Trophoblast cell (in vitro differentiated cells and primary cell): ENCODE results near the gene CPXM1.

Experiments used
- DNase-seq, 2 donors: peaks; one replicate each; pipeline ENCODE4 v3.0.0-alpha.2; 2016
- H2AFZ ChIP-seq: 2 replicates; pipeline ENCODE4 v1.6.1; 2013; ENCODE audit warnings: low read length, moderate library complexity, mild to moderate bottlenecking; ENCODE audit not compliant: insufficient read depth, poor library complexity
- H2AK5ac ChIP-seq: 2 replicates; pipeline ENCODE4 v1.6.1; 2013; ENCODE audit warnings: mild to moderate bottlenecking, low read length
- H2BK120ac ChIP-seq: 2 replicates; pipeline ENCODE4 v1.6.1; 2013; ENCODE audit warnings: low read length, mild to moderate bottlenecking, moderate library complexity; ENCODE audit not compliant: insufficient read depth, poor library complexity
- H2BK12ac ChIP-seq: 2 replicates; pipeline ENCODE4 v1.6.1; 2013; ENCODE audit warnings: mild to moderate bottlenecking, low read length, moderate library complexity
- H2BK5ac ChIP-seq: 2 replicates; pipeline ENCODE4 v1.6.1; 2013; ENCODE audit warnings: low read length, low read depth, moderate library complexity, mild to moderate bottlenecking; ENCODE audit not compliant: poor library complexity
- H3K14ac ChIP-seq: 2 replicates; pipeline ENCODE4 v1.6.1; 2013; ENCODE audit warnings: mild to moderate bottlenecking, low read length
- H3K18ac ChIP-seq: 2 replicates; pipeline ENCODE4 v1.6.1; 2013; ENCODE audit warnings: mild to moderate bottlenecking, low read length
- H3K23ac ChIP-seq: 2 replicates; pipeline ENCODE4 v1.6.1; 2013; ENCODE audit warnings: low read length
- H3K27ac ChIP-seq: 2 replicates; pipeline ENCODE4 v1.5.1; 2013; ENCODE audit warnings: low read depth, mild to moderate bottlenecking, inconsistent platforms, low read length, moderate library complexity
- H3K27me3 ChIP-seq: 2 replicates; pipeline ENCODE4 v1.6.1; 2013; ENCODE audit warnings: inconsistent platforms, mild to moderate bottlenecking, low read length, moderate library complexity; ENCODE audit not compliant: insufficient read depth
- H3K36me3 ChIP-seq, 2 experiments: 1 replicate in 1 of 2; 2 replicates in 1 of 2; pipeline ENCODE4 v1.6.1; 2013; ENCODE audit warnings: low read length in 2 of 2, mild to moderate bottlenecking in 2 of 2, moderate library complexity in 1 of 2; ENCODE audit not compliant: insufficient read depth in 2 of 2, control insufficient read depth in 1 of 2
- H3K4ac ChIP-seq: 2 replicates; pipeline ENCODE4 v1.6.1; 2013; ENCODE audit warnings: low read depth, mild to moderate bottlenecking, low read length, moderate library complexity
- H3K4me1 ChIP-seq, 2 experiments: 1 replicate in 1 of 2; 2 replicates in 1 of 2; pipeline ENCODE4 v1.6.1; 2013; ENCODE audit warnings: low read length in 2 of 2, mild to moderate bottlenecking in 2 of 2, moderate library complexity in 1 of 2; ENCODE audit not compliant: insufficient read depth in 2 of 2, control insufficient read depth in 1 of 2
- H3K4me2 ChIP-seq: 2 replicates; pipeline ENCODE4 v1.6.1; 2013; ENCODE audit warnings: inconsistent platforms, mild to moderate bottlenecking, low read length, moderate library complexity
- H3K4me3 ChIP-seq: 2 replicates; pipeline ENCODE4 v1.5.1; 2013; ENCODE audit warnings: mild to moderate bottlenecking, low read depth, low read length, inconsistent platforms
- H3K79me1 ChIP-seq: one replicate; pipeline ENCODE4 v1.6.1; 2013; ENCODE audit warnings: low read length
- H3K79me2 ChIP-seq: 2 replicates; pipeline ENCODE4 v1.6.1; 2013; ENCODE audit warnings: low read length, mild to moderate bottlenecking; ENCODE audit not compliant: control insufficient read depth, insufficient read depth, poor library complexity
- H3K9ac ChIP-seq: 2 replicates; pipeline ENCODE4 v1.6.1; 2013; ENCODE audit warnings: mild to moderate bottlenecking, low read length
- H3K9me3 ChIP-seq: 2 replicates; pipeline ENCODE4 v1.6.1; 2013; ENCODE audit warnings: low read depth, mild to moderate bottlenecking, control low read depth, inconsistent platforms, low read length; ENCODE audit not compliant: insufficient read depth
- H4K12ac ChIP-seq: 2 replicates; pipeline ENCODE4 v1.6.1; 2013; ENCODE audit warnings: low read depth, mild to moderate bottlenecking, low read length, moderate library complexity
- H4K8ac ChIP-seq: 2 replicates; pipeline ENCODE4 v1.6.1; 2013; ENCODE audit warnings: low read depth, mild to moderate bottlenecking, low read length, moderate library complexity
- H4K91ac ChIP-seq: one replicate; pipeline ENCODE4 v1.6.1; 2013; ENCODE audit warnings: low read depth, mild to moderate bottlenecking, low read length, moderate library complexity
- WGBS: extraction: QIAGEN DNeasy Blood & Tissue Kit; methylation state at CpG from one replicate; pipeline ENCODE4 v1.1.7; 2013; ENCODE audit warnings: missing lambda C conversion rate; ENCODE audit not compliant: insufficient read length, insufficient coverage; ENCODE audit errors: extremely low coverage; 5-methylcytosine and 5-hydroxymethylcytosine counted together

The CPXM1 gene

DNA sequence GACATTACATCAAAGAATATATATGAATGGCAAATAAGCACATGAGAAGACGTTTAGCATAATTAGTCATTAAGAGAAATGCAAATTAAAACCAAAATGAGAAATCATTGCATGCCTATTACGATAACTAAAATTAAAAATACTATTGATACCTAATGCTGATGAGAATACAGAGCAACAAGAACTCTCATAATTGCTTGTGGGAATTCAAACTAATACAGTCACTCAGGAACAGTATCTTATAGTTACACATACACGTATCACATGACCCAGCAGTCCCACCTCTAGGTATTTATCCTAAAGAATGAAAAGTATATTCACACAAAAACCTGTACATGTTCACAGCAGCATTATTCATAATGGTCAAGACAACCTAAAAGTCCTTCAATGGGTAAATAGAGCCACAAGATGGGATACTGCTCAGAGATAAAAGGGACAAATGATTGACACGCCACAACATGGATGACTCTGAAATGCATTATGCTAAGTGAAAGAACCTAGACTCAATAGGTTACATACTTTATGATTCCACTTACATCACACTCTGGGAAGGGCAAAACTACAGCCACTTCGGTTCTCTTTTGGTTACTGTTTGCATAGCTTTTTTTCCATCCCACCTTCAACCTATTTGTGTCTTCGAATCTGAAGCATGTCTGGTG is 16.4 kb downstream of the CPXM1 start:
- Histone ChIP-seq H3K4me3 (no peak overlapping the region), H4K12ac (no peak overlapping the region), H3K27me3 (no peaks in the 10 kb centered on the region), H2BK12ac (no peak overlapping the region), H3K23ac (no peak overlapping the region), H3K4me1 (no peaks in the 10 kb centered on the region), H3K4me2 (no peak overlapping the region), H4K8ac (no peak overlapping the region), H2BK120ac (no peak overlapping the region), H3K36me3 (no peaks in the 10 kb centered on the region), H2BK5ac (no peak overlapping the region), H4K91ac (no peak overlapping the region), H3K27ac (no peak overlapping the region), H3K4ac (no peak overlapping the region), H3K14ac (no peak overlapping the region), H2AK5ac (no peak overlapping the region), H3K9me3 (peaks cover 2% of the 10 kb centered on the region), H2AFZ (no peak overlapping the region), H3K9ac (no peak overlapping the region), H3K79me1 (no peaks in the 10 kb centered on the region), H3K18ac (no peak overlapping the region), H3K79me2 (no peaks in the 10 kb centered on the region)
- no CpG with 5 or more reads among the region's 6 CpGs for WGBS
- DNase-seq: no peak

DNA sequence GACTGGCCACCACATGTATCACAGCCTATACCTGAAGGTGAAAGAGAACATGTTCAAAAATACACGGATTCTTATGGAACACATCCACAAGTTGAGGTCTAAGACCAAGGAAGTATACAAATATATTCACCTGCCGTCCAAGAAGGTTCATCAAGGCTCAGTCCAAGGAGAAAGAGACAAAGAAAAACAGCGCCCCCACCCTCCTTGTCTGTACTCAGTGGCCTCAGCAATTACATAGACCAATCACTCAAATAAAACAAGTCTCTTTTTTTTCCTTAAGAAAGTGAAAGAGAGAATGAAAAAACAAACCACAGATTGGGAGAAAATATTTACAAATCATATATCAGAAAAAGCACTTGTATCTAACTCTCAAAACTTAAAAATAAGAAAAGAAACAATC is 19.5 kb downstream of the CPXM1 start:
- Histone ChIP-seq H3K23ac (no peak overlapping the region), H3K9ac (no peak overlapping the region), H3K79me1 (no peaks in the 10 kb centered on the region), H3K36me3 (no peaks in the 10 kb centered on the region), H3K9me3 (peaks cover 3% of the 10 kb centered on the region), H3K14ac (no peak overlapping the region), H2BK5ac (no peak overlapping the region), H2BK120ac (no peak overlapping the region), H4K91ac (no peak overlapping the region), H2BK12ac (no peak overlapping the region), H4K8ac (no peak overlapping the region), H3K27me3 (no peaks in the 10 kb centered on the region), H3K4me1 (no peaks in the 10 kb centered on the region), H3K18ac (no peak overlapping the region), H2AK5ac (no peak overlapping the region), H3K4me2 (no peak overlapping the region), H3K4me3 (no peak overlapping the region), H4K12ac (no peak overlapping the region), H3K27ac (no peak overlapping the region), H3K4ac (no peak overlapping the region), H3K79me2 (no peaks in the 10 kb centered on the region), H2AFZ (no peak overlapping the region)
- no CpG with 5 or more reads among the region's 3 CpGs for WGBS
- no peak for DNase-seq

DNA sequence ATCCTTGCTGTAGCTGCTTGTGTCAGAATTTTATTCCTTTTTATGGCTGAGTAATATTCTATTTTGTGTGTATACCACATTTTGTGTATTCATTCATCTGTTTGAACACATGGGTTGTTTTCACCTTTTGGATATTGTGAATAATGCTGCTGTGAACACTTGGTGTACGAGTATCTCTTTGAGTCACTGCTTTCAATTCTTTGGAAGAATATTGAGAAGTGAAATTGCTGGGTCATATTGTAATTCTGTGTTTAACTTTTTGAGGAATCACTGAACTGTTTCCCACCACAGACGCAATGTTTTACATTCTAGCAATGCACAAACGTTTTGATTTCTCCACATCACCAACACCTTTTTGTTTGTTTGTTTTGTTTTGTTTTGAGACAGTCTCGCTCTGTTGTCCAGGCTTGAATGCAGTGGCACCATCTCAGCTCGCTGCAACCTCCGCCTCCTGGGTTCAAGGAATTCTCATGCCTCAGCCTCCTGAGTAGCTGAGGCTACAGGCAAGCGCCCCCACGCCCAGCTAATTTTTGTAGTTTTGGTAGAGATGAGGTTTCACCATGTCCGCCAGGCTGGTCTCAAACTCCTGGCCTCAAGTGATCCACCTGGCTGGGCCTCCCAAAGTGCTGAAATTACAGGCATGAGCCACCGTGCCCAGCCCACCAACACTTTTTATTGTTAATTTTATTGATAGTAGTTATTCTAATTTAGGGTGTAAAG is 21.7 kb downstream of the CPXM1 start:
- Histone ChIP-seq H2BK5ac (no peak overlapping the region), H3K18ac (no peak overlapping the region), H3K4me1 (no peaks in the 10 kb centered on the region), H4K8ac (no peak overlapping the region), H3K4me3 (no peak overlapping the region), H3K4me2 (no peak overlapping the region), H3K23ac (no peak overlapping the region), H3K4ac (no peak overlapping the region), H3K9ac (no peak overlapping the region), H3K79me2 (no peaks in the 10 kb centered on the region), H4K91ac (no peak overlapping the region), H2AK5ac (no peak overlapping the region), H3K27ac (no peak overlapping the region), H2AFZ (no peak overlapping the region), H3K27me3 (no peaks in the 10 kb centered on the region), H3K9me3 (peaks cover 3% of the 10 kb centered on the region), H4K12ac (no peak overlapping the region), H3K14ac (no peak overlapping the region), H3K36me3 (no peaks in the 10 kb centered on the region), H3K79me1 (no peaks in the 10 kb centered on the region), H2BK120ac (no peak overlapping the region), H2BK12ac (no peak overlapping the region)
- no peak for DNase-seq
- no CpG with 5 or more reads among the region's 10 CpGs for WGBS

DNA sequence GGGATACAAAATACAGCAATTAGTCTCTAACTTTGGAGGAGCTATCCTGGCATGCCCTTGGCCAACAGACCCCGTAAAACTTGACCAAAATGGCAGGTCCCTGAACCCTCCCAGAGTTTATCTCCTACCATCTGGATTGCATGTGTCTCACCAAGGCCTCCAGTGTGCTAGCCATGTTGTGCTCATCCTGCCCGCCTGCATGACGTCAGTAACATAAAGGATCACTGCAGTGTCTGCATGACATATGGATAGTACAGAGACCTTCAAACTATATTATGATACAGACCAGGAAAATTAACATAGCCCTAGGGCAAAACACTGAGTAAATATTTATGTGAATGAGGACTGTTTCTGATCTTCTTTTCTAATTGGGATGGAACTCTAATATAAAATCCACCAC is 25.3 kb downstream of the CPXM1 start:
- no peak overlapping the region for H2AFZ ChIP-seq
- H3K27me3 ChIP-seq: no peaks in the 10 kb centered on the region
- H3K9ac ChIP-seq: no peak overlapping the region
- no peak overlapping the region for H2AK5ac ChIP-seq
- no peak for DNase-seq
- no peak overlapping the region for H3K4me3 ChIP-seq
- H3K36me3 ChIP-seq: no peaks in the 10 kb centered on the region
- no peak overlapping the region for H4K12ac ChIP-seq
- no peak overlapping the region for H3K14ac ChIP-seq
- no peak overlapping the region for H3K18ac ChIP-seq
- H3K4me1 ChIP-seq: no peaks in the 10 kb centered on the region
- H3K79me1 ChIP-seq: no peaks in the 10 kb centered on the region
- H3K4me2 ChIP-seq: no peak overlapping the region
- H3K4ac ChIP-seq: no peak overlapping the region
- no peak overlapping the region for H2BK120ac ChIP-seq
- H3K9me3 ChIP-seq: peaks cover 3% of the 10 kb centered on the region
- no peak overlapping the region for H4K8ac ChIP-seq
- no CpG with 5 or more reads among the region's 3 CpGs for WGBS
- no peak overlapping the region for H2BK12ac ChIP-seq
- H3K23ac ChIP-seq: no peak overlapping the region
- no peak overlapping the region for H2BK5ac ChIP-seq
- H4K91ac ChIP-seq: no peak overlapping the region
- no peak overlapping the region for H3K27ac ChIP-seq
- H3K79me2 ChIP-seq: no peaks in the 10 kb centered on the region
